SIG-M5 treated with dmso at 0.1 percent for 504 hours (cell line): ENCODE data around the gene DGLUCY.
"Not testable (repeated sequence)": the region's sequence is repeated elsewhere in the genome, so short reads cannot be mapped to it uniquely, and the experiment has no call there.

ENCODE experiments used
- DNase-seq: peaks from one replicate; lab custom pipeline; 2025; ENCODE audit not compliant: unreplicated experiment; lab: John Stamatoyannopoulos, UW

DGLUCY gene

DNA sequence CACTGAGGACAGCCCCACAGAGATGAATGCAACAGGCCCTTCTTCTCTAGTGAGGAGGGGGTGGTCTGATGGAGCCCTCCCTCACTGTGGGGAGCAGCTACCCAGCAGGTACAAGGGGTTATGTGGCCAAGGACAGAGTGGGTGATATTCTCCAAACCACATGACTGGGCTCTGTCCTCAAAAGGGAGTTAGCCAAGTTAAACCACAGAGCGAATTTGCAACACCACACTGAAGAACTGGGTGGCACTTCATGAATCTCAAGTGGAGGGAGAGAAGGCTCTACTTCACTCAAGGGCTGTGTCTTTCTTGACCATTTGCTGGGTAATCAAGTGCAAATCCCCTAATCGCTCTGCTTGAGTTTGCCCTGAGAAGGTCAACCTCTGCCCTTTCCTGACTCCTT lies 118.2 kb downstream of the DGLUCY start:
- no peak for DNase-seq

DNA sequence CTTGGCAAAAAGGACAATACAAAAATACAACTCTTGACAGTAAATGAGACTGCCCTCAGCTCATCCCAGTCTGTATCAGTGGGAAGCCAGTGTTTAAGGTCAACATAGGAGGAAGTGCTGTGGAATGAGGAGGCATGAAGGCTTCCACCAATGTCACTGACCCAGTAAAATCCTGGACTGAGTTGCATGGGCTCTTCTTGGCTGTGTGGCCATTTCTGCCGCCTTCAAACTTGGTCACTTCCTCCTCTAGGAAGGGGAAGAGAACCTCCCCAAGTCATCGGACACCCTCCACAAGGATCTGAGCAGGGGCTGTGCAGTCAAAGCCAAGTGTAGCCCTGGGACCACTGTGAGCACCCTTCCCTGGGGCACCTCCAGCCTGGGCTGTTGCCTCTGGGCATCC lies 118.7 kb downstream of the DGLUCY start:
- no peak for DNase-seq

GRCh38 chr14:91233936-91234790 lies 120.3 kb downstream of the DGLUCY start:
- DNase-seq = no peak

DNA sequence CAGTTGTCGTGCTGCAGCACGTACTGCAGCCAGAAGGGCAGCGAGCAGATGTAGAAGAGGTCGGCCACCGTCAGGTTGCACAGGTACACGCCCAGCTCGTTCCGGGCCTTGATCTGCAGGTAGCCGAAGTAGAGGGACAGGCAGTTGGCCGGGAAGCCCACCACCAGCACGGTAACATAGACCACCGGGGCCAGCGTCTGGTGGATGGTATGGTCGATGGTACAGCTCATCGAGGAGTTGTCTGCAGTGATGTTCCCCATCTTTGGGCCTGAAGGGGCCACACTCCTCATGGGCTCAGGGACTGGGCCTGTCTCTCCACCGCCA lies 120.9 kb downstream of the DGLUCY start:
- no peak for DNase-seq

- no peak for DNase-seq
Observed at GRCh38 chr14:91235841-91236240, 122.0 kb downstream of the DGLUCY start.

DNA sequence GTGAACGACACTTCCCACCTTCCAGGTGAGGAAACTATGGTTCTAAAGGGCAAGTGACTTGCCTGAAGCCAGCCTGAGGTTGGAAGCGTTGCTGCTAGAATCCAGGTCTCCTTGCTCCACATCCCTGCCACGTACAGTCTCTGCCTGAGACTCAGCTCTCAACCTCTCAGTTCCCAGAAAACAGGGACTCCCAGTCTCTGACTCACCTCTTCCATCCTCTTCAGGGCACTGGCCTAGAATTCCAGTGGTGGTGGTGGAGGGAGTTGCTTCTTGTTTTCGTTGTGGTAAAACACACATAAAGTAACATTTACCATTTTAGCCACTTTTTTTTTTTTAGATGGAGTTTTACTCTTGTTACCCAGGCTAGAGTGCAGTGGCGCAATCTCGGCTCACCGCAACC lies 123.3 kb downstream of the DGLUCY start:
- no peak for DNase-seq

- no peak for DNase-seq
Observed at GRCh38 chr14:91238085-91238484, 124.2 kb downstream of the DGLUCY start.

- no peak for DNase-seq
Observed at GRCh38 chr14:91238661-91239060, 124.8 kb downstream of the DGLUCY start.

DNA sequence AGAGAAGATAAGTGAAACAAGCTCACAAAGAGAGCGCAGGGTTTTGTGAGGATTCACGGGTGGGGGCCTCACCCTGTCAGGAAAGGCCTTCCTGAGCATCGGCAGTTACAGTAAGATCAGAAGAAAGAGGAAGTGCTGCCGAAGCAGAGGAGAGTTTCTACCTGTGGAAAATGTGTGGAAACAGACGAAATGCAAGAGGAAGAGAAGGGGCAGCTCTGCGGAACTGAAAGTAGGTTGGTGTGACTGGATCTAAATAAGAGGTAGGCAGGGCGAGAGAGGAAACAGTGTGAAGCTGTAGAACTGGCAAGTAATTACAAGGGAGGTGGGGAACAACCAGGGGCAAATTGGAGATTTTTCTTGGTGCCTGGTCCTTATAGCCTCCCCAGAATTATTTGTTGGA lies 128.0 kb downstream of the DGLUCY start:
- peak; percentile 97 for DNase-seq

DNA sequence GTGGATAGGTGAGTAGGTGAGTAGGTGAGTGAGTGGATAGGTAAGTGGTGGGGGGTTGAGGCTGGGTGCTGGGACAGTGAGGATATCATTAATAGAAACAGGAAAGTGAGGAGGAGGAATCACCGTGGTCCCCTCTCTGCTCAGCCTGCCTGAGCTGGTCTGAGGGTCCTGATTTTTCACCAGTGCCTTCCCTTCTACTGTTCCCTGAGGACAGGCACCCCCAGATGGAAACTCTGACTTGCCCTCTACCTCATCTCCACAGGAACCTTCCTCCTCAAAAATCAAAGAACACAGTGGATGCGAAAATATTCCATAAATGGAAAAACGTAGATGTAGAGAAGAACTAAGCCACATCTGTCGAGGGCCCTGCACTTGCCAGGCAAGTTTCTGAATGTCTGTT lies 128.8 kb downstream of the DGLUCY start:
- no peak for DNase-seq

DNA sequence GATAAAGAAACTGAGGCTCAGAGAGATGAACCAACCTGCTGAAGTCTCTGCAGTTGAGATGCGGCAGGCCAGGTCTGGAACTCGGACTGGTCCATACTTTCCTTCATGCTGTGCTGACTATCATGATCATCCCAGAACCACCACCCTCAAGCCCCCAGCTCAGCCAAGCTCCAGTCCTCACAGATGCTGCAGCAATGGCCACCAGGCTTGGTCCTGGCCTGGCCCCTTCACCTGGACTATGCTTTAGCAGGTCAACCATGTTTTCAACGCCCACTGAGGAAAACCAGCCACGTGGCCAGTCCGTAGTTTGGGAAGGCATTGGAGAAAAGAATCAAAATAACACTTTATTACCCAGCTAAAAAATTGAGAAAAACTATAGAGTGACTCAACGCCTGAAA lies 129.2 kb downstream of the DGLUCY start:
- DNase-seq = no peak

DNA sequence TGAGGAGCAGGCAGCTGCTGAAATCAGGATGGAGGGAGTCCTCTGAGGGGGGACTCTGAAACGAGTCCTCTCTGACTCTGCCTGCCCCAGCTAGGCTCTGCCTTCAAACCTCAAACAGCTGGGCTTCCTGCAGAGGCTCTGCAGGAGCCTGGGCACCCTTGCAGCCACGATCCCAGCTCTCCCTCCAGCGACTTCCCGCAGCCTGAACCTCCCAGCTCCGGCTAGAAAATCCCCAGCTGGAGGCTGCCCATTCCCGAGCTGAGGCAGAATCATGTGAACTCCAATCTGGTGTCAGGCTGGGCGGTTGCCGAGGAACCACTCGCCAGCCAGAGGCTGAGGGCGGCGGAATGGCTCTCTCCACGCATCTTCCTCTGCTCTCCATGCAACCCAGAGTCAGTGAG lies 130.6 kb downstream of the DGLUCY start, which contains the start of gene GPR68:
GPR68 (minus strand) TSS at position 204 of the 401 bp plus-strand sequence. CDS start 9,654 bp downstream, outside the sequence.
- DNase-seq = no peak

DNA sequence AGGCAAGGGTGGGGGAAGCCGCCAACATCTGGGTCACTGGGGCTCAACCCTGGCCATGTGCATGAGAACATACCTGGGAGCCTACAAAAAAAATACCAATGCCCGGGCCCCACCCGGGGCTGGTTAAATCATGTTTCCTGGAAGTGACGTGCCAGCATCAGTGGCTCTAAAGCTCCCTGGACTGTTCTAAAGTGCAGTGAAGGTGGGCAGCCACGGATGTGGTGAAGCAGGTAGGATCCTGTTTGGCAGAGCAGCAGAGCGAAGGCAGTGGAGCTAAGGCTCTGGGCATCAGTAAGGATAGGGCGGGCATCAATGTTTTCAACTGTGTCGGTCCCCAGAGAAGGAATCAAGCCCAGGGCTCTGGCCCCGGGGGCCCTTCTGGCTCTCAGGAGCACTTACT lies 131.2 kb downstream of the DGLUCY start:
- DNase-seq = no peak

DNA sequence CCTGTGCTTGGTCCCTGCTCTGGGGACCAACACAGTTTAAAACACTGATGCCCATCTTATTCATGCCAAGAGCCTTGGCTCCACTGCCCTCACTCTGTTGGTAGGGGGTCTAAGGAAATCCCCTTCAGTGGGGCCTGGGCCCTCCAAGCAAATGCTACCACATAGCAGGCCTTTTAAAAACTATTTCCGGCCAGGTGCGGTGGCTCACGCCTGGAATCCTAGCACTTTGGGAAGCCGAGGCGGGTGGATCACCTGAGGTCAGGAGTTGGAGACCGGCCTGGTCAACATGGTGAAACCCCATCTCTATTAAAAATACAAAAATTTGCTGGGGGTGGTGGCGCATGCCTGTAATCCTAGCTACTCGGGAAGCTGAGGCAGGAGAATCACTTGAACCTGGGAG lies 131.7 kb downstream of the DGLUCY start:
- DNase-seq = not testable (repeated sequence)

DNA sequence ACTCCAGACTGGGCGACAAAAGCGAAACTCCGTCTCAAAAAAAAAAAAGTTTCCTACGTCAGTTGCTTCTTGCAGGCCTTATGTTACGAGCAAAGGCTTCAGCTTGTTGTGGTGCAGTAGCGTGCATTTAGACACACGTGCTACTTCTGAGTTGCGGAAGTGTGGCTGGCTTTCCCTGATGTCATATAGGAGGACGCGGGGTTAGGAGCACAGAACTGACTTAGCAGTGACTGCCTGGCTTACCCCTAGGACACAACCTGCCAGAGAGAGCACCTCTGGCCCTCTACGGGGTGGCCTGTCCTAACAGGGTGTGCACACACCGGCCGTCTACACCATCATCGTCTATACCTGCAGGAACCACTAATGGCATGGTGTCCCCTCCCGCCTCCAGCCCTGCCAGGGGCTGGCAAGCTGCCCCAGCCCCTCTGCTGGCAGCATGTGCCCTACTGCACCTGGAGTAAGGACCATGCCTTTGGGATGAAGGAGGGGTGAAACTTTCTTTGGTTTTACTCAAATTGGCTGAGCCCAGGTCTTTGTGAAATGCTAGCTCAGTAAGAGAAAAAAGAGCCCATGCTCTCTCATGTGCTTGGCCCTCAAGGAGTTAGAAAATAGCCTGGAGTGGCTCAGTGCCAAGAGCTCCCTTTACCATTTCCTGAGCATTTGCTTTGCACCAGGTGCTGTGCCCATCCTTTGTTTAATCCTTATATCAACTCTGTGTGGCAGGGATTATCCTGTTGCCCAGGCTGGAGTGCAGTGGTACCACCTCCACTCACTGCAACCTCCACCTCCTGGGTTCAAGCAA lies 132.4 kb downstream of the DGLUCY start:
- DNase-seq = no peak

GRCh38 chr14:91249841-91250616 lies 136.2 kb downstream of the DGLUCY start:
- DNase-seq = peak; percentile 67

DNA sequence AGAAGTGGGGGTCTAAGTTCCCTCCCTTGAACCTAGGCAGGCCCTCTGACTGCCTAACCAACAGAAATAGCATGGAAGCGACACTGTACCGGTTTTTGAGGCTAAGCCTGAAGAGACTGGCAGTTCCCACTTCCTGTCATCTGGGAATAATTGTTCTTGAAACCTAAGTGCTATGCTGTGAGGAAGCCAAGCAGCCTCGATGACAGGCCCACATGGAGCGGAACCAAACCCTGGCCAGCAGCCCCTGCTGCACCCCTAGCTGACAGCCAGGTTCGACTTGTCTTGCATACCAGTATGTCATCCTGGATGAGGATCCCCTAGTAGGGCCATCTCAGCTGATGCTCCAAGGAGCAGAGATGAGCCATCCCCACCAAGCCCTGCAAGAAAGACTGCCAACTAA lies 137.0 kb downstream of the DGLUCY start:
- no peak for DNase-seq

DNA sequence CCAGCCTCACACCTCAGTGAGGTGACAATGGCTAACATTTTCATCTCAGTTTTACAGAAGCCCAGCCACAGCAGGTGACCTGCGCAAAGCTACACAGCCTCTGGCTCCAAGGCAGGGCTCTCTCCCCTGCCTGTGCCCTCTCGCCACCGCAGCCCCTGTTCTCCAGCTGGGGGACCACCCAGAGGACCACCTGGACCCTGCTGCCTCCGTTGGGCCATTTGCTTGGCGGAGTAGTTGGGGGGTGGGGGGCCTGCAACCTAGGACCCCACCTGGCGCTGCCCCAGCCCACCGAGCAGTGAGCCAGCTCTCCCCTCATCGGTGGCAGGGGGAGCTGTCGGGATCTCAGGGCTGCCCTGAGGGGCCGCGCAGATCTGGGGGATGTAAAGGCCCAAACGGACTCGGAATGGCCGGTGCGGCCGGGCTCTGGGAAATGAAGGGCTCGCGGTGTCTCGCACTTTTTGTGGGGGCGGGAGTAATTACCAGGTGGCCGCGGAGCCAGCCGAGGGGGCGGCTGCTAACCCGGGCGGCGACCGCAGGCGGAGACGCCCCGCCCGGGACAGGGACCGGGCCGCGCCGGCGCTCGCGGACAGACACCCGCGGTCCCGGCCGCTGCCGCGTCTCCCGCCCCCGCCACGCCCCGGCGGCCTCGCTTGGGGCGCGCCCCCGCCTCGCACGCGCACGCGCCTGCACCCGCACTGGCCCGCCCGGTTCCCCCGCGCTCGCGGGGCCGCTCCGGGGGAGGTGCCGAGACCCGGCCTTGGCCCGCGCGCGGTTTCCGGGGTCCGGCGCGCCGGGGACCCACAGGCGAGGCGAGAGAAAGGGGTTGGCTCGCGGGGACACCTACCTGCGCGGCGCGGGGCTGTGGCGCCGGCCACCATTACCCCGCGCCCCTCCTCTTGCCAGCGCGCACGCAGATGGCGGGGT lies 139.3 kb downstream of the DGLUCY start:
- DNase-seq = no peak

DNA sequence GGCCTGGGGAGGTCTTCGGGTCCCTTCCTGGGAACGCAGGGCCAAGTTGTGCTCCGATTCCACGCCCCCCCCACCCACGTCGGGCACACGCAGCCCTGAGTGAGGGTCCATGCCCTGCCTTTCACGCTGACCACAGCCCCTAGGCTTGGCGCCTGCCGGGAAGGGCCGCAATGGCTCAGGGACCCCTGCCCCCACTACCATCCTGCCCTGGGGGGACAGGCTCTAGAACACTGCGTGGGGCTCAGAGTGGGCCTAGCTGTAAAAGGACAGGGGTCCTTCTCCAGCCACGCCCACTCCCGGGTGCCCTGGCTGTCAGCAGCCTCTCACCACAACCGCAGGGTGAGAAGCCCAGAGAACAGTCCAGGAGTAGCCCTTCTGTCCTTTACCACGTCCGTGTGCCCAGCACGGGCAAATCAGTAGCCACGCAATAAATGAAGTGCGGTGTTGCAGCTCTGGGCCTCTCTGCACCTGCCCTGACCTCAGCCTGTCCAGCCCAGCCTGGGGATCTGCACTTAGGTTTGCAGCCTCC lies 140.0 kb downstream of the DGLUCY start:
- DNase-seq = no peak

- no peak for DNase-seq
Observed at GRCh38 chr14:91254461-91254860, 140.6 kb downstream of the DGLUCY start.
